ENCODE data around the gene PLD3.

DNA sequence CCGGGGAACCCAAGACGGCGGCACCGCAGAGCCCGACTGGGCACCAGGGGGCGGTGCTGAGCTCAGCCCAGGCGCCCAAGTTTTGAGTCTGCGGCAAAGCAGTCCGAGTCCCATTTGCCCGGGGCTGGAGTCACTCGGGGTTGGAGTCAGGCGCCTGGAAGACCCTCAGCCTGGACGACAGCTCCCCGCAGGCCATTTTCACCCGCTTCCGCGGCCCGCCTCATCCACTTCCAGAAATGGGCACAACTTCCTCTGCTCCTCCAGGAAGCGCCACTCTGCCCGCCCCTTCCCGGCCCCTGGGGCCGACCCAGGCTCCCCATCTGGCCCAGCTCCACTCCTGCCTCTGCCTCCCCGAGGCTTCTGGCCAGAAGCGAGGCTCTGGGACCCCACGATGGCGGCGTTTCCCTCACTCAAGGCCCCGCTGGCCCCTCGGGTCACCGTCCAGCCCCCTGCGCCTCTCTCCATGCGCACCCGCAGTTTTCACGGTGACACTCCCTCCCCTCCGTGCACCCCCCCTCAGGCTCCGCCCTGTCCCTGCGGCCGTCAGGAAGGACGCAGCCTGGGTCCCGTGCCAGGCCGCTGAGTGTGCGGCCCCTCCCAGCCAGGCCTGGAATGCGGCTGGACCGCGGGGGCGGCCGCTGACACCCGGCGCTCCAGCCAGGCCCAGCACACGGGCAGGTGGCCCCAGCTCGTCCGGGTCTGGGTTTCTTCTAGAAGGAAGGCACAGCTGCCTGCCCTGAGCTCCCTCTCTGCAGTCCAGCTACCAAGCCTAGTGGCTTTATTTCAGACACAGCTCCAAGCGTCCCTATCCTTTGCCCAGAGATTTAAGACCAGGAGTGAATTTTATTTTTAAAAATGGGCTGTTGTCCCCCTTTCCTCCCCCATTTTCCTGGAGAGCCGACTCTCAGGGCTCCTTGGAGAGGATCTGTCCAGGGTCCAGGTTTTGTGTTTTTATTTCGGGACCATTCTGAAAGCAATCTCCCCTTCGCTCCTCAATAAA lies 72.6 kb downstream of the PLD3 start:
- TF ChIP-seq CTCF (IDR thresholded peaks at IDR 0.05) (peak; percentile 83 to 99 (median 94)), POLR2A (IDR thresholded peaks at IDR 0.05) (peak; percentile 57 to 86)
